Activated CD4-positive, alpha-beta T cell treated with anti-CD3 and anti-CD28 coated beads for 48 hours (primary cell): Measurements from ENCODE around the gene KLHDC4.
A peak's percentile ranks its signal among the peaks of the same experiment; 100 is the strongest.
"Not testable (repeated sequence)": the region's sequence is repeated elsewhere in the genome, so short reads cannot be mapped to it uniquely, and the experiment has no call there.

ENCODE experiments used
- DNase-seq: peaks from one replicate; pipeline ENCODE4 v3.0.0-alpha.2; 2020

The KLHDC4 gene

DNA sequence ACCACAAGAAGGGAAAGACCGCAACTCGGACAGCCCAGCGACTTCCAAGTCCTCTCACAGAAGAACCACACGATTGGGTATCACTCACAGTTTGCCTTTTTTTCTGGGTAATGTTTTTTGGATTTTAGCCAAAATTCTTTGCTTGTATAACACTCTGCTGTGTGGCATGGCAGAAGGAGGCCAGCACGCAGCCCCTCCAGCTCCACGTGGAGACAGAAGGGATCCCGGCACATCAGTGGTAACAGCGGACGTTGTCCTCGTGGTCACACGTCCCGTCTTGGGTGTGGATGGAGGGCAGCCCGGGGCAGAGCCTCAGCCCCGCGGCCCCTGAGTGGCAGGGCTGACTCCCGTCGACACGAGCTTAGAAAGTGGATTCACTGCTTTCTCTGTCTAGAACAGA, 69.1 kb downstream of the KLHDC4 start:
- no peak for DNase-seq

- no peak for DNase-seq
Observed at GRCh38 chr16:87695534-87695933, 70.3 kb downstream of the KLHDC4 start.

GRCh38 chr16:87694441-87695125, 71.2 kb downstream of the KLHDC4 start:
- no peak for DNase-seq

DNA sequence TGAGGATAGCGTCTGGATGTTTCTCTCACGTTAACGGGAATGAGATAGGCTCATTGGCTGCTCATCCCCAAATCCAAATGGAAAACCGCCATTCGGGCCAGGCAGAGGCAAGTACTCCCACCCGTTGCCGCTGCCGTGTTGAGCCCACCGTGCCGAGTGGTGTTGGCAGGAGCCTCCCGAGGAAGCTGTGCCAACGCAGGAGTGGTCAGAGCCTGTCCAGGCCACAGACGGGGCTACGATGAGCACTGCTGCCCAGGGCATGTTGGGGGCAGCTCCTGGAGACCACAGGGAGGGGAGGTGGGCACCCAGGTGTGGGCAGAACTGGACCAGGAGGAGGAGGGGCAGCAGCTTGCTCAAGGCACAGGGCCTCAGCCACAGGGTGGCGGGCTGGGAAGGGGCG, 72.0 kb downstream of the KLHDC4 start:
- DNase-seq, result no peak

DNA sequence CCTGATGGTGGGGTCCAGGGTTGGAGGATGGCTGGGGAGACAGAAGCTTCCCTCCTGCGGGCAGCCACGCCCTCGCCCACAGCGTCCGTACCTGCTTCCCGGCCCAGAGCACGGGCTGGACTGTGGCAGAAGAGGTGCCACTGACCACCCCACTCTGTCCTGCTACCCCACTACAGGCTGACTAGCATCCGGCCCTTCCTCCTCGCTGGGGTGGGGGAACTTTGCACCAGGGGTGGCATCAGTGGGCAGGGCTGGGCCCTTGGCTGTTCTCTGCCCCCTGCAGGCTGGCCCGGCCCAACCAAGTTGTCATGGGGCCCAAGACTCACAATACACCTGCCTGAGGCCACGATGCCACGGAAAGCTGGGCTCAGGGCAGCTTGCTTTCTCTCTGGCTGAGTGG, 73.0 kb downstream of the KLHDC4 start:
- DNase-seq, result no peak

DNA sequence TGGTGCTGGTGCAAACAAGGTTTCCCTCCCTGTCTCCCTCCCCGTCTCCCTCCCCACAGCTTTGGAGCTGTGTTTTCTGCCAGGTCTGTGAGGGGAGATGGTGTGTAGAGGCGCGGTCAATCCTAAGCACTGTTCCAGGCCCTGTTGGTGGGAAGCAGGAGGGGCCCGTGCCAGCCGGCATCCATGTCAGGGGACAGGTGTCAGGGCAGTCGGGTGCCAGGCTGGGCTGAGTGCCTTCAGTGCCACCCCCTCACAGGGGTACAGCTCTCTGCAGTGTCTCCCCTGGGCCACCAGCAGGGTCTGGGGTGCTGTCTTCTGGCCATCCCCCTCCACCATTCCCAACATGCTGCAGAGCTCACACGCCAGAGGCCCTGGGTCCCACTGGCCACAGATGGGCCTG, 73.6 kb downstream of the KLHDC4 start:
- DNase-seq, result no peak

DNA sequence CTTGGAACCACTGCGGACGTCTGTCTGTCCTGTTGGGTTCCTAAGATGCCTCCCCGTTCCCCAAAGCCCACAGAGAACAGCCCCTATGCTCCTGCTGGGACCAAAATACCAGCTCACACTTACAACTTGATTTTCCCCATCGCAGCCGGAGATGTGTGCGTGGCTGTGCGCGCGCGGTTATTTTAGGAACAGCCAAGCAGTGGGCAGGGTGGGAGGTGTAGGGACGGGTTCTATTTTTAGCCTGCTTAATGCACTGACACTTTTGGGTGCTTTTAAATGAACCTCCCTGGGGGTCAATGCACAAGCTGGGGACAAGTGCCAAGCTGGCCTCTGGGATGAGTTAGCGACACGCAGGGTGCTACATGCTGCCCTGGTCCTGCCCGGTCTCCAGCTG, 74.1 kb downstream of the KLHDC4 start:
- DNase-seq, result no peak

DNA sequence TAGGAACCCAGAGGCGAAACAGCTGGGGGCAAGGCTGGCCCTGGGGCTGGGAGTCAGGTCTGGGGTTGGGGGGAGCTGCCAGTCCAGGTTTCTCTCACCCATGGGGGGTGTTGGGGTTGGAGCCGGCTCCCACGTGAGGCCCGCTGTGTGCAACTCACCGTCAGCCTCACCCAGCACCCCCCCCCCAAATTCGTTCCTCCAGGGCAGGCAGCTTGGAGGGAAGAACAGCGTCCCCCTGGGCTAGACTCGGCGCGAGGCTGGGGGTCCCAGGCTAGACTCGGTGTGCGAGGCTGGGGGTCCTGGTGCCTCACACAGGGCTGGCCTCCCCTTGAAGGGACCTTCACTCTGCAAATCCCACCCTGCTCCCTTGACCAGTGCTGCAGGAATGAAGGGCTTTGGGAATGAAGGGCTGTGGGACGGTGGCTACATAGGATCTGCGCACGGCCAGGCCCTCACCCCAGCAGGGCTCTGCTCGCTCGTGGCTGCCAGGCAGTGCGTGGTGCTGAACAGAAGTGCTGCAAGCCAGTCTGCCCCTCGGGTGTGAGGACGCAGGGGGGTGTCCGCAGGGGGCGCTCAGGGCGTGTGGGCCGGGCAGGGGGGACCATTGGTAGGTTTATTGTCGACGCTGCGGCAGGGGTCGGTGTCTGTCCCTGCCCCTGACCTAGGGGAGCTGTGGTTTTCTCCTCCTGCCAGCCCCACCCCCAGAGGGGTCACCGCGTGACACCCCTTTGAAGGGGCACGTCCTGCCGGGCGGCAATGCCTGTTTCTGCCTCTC, 74.7 kb downstream of the KLHDC4 start:
- no peak for DNase-seq

- no peak for DNase-seq
Observed at GRCh38 chr16:87689956-87690465, 75.8 kb downstream of the KLHDC4 start.

DNA sequence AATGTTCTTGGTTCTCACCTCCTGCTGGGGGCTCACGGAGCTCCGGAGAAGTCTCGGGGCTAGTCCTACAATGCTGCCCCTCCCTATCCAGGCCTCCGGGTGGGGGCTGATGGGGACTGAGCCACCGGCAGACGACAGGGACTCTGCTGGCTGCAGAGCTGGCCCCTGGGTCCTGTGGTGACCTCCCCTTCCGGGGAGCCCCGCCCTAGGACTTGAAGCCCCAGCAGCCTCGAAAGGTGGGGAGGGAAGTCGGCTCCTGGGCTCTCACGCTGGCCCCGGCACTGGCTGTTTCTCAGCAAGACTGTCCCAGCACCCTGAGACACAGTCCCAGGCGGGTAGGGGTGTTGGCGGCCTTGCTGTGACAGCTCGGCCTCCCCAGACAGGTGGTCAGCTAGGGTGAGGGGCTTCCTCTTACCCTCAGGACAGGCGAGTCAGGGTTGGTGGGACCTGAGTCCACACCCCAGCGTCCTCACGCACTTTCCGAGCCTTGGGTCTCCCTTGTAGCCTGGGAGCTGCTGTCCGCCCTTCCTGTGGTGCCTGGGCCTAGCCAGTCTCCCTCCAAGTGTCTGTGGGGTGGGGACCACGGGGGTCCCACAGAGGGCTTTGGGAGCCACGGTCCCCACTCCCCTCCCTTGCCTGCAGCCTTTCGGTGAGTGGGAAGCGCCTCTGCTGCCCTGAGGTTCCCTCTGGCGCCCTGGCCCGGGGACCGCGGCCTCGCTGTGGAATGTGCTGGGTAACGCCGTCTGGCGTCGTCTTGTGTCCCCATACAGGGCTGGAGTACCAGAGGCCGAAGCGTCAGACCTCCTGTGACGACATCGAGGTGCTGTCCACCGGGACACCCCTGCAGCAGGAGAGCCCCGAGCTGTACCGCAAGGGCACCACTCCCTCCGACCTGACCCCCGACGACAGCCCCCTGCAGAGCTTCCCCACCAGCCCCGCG, 76.6 kb downstream of the KLHDC4 start:
- DNase-seq, result no peak

- DNase-seq, result no peak
Observed at GRCh38 chr16:87687998-87688529, 77.7 kb downstream of the KLHDC4 start.

GRCh38 chr16:87687126-87687910, 78.5 kb downstream of the KLHDC4 start:
- no peak for DNase-seq

GRCh38 chr16:87686697-87687096, 79.1 kb downstream of the KLHDC4 start:
- no peak for DNase-seq

- no peak for DNase-seq
Observed at GRCh38 chr16:87685766-87686165, 80.0 kb downstream of the KLHDC4 start.

DNA sequence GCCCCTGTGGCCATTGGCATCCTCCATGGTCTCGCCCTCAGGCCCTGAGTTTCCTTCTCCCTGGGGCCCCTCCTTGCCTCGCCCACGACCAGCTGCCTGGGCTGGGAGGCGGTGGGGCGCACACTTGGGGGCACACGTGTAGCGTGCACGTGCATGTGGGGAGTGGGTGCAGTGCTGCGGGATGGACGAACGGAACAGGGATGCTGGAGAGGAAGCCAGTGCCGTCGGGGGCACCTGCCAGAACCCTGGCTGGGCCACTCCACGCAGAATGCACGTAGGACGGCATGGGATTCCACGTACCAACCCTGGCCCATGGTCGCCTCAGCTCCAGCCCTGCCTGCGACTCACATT, 80.4 kb downstream of the KLHDC4 start:
- DNase-seq, result no peak

DNA sequence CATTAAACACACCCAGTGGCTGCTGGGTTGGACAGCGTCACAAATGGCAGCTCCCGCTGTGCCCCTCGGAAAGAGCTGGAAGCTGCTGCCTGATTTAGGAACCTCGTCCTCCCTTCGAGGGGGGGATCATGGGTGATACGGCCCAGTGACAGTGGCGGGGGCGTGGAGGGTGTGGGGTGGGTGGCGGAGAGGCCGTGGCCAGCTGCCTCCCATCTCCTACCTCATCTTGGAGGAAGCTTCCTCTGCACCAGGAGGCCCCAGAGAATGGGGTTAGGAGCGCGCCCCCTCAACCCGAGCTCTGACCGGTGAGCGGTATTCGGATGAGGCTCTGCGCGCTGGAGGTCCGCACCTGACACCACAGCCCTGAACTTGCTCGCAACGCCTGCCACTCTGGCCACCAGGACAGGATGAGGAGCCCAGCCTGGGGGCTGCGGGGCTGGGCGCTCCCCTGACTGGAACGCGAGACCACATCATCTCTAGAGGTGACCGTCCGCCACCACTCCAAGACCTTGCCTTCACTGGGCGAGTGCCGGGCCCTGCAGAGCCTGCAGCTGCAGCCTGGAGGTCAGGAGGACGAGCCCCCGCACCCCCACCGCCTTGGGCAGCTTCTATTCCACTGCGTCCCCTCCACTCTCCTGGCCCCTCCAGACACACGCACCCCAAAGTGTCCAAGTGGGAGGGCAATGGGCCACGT, 80.9 kb downstream of the KLHDC4 start:
- no peak for DNase-seq

DNA sequence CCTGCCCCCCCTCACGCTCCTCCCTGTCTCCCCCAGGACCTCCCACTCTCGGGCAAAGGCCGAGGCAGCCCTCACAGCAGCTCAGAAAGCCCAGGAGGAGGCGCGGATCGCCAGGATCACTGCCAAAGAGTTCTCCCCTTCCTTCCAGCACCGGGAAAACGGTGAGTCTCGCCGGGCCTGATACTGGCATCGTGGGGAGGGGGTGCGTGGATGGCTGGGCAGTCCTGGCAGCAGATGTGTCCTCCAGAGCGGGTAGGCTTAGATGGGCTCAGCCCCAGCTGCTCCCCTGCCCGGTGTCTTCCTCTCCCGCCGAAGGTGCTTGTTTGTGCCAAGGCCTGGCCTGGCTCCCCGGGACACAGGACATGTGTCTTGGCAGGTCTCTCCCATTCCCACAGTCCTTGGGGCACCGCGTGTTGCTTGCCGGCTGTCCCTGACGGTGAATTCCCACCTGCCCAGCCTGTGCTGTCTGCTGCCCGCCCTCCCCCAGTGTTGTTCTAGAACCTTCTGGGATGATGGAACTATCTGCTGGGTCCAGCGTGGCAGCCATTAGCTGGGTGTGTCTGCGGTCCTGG, 81.6 kb downstream of the KLHDC4 start:
- no peak for DNase-seq

GRCh38 chr16:87682852-87683399, 82.9 kb downstream of the KLHDC4 start:
- DNase-seq, result no peak

GRCh38 chr16:87681981-87682570, 83.7 kb downstream of the KLHDC4 start:
- DNase-seq, result peak; percentile 51

DNA sequence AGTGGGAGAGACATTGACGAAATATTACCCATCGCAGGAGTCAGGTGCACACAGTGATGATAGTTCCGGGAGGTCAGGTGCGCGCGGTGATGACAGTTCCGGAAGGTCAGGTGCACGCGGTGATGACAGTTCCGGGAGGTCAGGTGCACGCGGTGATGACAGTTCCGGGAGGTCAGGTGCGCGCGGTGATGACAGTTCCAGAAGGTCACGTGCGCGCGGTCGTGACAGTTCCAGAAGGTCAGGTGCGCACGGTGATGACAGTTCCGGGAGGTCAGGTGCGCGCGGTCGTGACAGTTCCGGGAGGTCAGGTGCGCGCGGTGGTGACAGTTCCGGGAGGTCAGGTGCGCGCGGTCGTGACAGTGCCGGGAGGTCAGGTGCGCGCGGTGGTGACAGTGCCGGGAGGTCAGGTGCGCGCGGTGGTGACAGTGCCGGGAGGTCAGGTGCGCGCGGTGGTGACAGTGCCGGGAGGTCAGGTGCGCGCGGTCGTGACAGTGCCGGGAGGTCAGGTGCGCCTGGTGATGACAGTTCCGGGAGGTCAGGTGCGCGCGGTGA, 84.7 kb downstream of the KLHDC4 start:
- DNase-seq, result not testable (repeated sequence)
